Stimulated activated naive CD4-positive, alpha-beta T cell treated with Interleukin-2 at 50 U/mL for 16 hours (primary cell): ENCODE results near the gene SAFB2.

Experiments
- DNase-seq: peaks from one replicate; lab custom pipeline; 2025; lab: John Stamatoyannopoulos, UW

Gene SAFB2

DNA sequence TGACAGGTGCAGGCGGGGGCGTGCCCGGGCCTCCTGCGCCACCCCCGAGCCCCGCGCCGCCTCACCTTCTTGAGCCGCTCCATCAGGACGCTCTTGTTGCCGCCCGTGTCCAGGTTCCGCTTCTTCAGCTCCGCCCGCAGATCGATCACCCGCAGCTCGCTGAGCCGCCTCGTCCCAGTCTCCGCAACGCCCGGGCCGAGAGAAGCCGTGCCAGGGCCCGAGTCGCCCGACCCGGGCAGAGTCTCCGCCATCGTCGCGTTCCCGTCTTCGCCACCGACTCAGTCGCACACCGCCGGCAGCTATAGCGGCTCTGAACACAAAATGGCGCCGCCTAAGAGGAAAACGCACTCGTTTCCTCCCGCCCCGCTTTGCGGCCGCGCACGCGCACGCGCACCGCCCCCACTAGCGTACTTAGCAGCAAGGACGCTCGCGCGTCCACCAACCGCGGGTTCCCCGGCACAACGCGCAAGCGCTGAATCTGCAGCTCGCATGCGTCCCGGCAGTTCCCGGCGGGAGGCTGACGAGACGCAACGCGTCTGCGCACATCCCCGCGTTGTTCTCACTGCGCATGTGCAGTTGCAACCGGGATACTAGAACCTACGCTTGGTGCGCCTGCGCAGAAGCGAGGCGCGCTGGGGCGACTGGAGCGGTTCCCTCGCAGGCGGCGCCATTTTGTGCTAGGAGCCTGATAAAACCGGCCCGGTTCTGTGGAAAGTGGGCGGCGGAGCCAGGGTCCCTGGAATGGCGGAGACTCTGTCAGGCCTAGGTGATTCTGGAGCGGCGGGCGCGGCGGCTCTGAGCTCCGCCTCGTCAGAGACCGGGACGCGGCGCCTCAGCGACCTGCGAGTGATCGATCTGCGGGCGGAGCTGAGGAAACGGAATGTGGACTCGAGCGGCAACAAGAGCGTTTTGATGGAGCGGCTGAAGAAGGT lies at the start of gene SAFB2, which contains the start of gene SAFB:
TSS of gene SAFB2 (minus strand) at position 312 of the 932 bp plus-strand sequence. CDS start at position 251, 61 bp downstream.
TSS of gene SAFB (plus strand) at position 619 of the 932 bp plus-strand sequence. CDS start at position 742, 123 bp downstream.
- DNase-seq = peak; percentile 99

DNA sequence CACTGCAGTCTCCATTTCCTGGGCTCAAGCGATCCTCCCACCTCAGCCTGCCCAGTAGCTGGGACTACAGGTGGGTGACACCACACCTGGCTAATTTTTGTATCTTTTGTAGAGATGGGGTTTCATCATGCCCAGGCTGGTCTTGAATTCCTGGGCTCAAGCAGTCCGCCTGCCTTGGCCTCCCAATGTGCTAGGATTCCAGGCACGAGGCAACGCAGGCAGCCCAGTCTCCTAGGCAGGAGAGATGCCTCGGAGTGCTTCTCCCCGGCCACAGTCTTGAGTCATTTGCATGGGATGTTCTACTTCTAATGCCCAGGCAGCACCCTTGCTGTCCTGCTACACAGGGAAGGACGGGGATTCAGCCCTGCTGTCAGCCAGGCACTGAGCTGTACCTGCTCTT lies 49.0 kb upstream of the SAFB2 start:
- DNase-seq = no peak

DNA sequence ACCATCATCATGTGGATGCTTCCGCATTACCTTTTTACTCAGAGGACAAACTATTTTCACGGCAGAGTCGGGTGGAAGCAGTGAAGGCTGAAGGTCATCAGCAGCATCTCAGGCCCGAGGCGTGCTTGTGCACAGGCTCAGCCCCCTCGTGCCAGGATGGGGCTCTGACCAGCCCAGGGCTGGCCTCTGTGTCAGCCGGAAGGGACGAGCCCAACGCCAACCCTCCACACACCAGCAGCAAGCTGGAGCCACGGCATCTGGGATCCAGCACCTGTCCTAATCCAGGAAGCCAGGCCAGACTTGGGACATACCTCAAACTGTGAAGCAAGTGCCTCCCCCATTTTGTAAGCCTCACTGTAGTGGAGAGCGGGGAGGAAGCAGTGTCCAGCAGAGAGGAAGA lies 46.6 kb upstream of the SAFB2 start:
- no peak for DNase-seq

DNA sequence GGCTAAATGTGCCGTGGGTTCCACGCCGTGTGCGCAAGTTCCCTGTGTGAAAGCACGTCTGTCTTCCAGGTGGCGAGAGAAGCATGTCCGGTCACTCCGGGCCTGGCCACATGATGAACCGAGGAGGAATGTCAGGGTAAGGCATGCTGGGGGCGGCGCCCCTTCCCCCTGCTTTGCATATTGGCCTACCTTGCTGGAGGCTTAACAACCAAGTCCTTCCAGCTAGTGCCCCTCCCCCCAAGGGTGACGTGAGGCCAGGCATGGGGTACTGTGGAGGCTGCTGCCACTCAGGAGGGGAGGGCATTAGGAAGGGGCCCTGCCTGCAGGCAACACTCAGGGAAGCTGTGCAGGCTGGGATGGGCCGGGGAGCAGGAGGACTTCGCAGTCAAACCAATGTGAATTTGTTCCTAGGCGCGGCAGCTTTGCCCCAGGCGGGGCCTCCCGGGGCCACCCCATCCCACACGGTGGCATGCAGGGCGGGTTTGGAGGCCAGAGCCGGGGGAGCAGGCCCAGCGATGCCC lies 45.2 kb upstream of the SAFB2 start:
- DNase-seq = no peak

DNA sequence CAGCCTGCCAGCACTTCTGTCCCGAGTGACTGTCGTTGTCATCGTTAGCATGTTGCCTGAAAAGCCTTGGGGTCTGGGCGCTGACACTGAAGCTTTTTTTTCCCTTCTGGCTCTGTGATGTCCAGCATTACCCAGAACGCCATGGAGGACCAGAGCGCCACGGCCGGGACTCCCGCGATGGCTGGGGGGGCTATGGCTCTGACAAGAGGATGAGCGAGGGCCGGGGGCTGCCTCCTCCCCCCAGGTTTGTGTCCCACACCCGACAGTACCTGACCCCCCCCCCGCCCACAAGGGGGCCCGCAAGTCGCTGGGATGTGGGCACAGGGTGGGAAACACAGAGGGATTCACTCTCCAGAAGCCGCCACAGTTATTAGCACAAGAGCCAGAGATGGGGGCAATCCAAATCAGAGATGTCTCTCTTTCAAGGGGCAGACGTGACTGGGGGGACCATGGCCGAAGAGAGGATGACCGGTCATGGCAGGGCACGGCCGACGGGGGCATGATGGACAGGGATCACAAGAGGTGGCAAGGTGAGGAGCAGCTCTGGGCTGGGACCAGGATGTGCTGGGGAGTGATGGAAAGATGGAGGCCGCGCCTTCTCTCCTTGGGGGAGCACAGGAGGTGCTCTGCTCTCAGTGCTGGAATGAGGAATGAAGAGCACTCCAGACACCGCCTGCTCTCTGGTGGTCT lies 44.5 kb upstream of the SAFB2 start:
- DNase-seq = no peak

DNA sequence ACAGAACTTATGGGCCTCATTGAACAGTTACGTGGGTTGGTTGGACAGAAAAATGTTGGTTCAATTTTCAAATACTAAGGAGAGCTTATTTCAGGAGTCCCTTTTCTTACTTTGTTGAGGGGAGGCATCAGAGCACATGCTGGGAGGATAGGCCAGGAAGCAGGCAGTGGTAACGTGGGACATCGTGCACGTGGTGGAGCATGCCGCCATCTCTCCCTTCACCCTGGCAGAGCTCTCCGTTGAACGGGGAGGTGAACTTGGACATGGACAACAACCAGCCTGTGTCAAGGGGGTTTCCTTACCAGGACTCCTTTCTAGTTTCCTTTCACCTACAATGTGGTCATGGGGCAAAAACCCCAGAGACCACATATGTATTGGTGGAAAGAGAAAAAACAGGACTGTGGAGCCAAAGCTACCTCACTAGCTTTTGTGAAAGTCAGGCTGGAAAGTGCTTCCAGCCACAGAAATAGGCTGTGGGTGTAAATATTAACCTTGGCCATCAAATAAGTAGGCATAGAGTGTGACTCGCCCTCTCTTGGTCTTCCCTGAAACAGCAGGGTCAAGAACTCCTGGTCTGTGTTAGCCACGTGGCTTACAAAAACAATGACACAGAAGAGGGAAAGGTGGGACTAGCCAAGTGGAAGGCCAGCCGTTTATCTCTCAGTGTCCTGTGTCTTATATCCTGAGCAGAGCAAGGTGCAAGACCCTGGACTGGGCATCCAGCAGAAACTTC lies 43.4 kb upstream of the SAFB2 start:
- no peak for DNase-seq

DNA sequence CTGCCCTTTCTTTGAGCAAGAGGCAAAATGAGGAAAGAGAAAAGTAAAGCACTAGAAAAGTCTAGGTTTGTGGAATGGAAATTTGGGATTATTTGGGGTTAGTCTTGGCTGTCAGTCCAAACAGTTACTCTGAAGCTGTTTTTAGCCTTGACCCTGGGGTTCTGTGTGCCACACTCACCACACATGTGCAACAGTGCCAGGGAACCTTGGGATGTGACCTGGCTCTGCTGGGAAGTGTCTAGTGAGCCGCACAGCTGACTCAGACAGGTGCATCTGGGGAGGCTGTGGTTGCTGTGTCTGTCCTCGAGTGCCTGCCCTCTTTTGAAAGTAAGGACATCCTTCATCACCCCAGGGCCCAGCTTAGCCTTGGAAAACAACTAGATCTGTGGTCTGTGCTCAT lies 41.9 kb upstream of the SAFB2 start:
- no peak for DNase-seq

DNA sequence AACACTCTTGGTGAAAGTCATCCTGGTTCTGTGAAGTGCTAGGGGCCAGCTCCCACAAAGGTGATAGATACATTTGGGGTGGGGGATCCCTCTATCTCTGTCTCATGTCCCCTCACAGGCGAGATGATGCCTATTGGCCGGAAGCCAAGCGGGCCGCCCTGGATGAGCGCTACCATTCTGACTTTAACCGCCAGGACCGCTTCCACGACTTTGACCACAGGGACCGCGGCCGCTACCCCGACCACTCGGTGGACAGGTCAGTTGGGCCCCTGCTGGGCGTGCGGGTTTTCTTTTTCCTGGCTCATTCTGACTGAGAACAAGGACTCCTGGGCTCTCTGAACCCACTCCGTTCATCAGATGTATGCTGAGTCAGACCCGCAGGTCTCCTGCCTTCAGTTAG lies 41.3 kb upstream of the SAFB2 start:
- DNase-seq = no peak

DNA sequence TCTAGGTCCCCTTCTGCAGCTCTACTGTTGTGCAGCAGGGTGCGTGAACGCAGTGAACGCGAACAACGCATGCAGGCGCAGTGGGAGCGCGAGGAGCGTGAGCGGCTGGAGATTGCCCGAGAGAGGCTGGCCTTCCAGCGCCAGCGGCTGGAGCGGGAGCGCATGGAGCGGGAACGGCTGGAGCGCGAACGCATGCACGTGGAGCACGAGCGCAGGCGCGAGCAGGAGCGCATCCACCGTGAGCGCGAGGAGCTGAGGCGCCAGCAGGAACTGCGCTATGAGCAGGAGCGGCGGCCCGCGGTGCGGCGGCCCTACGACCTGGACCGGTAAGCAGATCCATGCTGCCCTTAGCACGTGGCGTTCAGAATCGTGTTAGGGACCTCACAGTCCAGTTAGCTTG lies 38.9 kb upstream of the SAFB2 start:
- DNase-seq = no peak

DNA sequence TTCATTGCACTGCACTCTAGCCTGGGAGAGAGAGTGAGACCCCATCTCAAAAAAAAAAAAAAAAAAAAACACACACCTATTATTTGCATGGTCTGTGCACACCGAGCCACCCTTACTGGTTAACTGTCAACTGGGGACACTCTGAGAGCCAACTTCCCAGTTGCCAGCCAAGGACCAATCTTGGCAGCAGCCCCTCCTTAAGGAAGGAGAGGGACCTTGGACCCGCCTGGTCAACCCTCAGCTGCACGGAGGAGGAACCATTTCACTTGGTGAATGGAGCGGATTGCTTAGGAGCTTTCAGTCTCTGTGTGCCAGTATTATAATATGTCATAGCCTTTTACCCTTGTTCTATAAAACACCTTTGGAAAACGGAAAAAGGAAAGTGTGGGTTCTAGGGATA lies 32.8 kb upstream of the SAFB2 start:
- no peak for DNase-seq

DNA sequence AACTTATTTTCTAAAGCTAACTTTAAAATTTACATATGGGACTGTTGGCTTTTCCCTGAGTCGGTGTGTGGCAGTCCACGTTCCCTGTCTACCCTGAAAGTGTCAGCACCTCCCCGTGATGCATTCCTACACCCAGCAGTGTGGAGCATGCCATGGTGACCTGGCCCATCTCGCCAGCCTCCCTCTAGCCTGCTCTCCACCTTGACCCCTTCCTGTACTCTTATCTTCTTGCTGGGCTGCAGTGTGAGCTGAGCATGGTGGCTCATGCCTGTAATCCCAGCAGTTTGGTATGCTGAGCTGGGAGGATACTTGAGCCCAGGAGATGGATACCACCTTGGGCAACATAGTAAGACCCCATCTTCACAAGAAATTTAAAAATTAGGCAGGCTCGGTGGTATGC lies 32.4 kb upstream of the SAFB2 start:
- no peak for DNase-seq

DNA sequence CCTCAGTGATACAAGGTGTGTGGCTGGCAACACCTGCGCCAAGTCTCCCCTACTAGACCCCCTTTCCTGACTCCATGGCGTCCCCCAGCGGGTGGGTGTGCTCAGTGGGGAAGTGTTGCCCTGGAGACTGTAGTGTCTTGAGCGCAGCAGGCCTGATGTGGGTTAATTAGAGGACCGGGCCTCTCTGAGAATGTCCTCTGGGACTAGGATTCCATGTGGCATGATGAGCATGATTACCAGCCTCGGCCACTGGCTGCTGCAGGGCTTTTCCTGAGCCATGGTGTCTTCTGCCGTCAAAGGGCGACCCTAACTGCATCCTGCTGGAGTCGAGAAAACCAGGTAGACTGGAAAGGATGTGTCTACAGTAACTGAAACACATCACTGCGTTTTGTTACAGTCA lies 29.7 kb upstream of the SAFB2 start:
- DNase-seq = no peak

DNA sequence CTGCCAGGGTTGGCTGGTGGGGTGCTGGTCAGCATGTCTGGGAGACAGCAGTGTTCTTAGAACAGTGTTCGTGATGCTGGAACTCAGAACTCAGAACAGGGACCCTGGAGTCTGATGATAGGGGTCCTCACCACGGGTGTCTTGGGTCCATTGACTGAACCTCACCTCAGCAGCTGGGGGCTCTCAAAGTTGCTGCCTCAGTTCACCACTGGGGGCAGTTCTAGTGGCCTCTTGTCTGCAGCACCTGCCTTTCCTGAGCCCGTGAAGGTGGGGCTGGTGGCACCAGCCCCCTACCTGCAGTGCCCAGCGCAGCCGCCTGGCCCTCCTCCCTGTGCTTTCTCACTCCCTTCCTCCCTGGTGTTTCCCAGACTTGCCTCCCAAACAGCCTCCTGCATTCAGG lies 28.8 kb upstream of the SAFB2 start:
- DNase-seq = no peak

DNA sequence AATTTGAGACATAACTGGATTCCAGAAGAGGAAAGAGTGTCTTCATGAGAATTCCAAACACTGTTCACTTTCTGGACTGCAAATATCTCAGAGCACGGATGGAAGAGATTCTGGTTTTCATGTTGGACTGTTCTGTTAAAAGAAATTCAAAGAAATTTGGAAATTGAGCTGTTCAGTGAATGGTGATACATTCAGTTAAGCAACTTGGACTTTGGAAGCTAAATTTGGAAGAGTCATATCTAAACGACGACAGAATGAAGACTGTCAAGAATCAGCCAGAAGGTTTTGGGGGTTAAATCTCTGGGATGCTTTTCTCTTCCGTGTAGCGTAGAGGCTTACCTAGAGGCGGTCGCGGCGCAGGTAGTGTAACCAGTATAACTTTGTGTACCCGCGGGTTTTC lies 25.9 kb upstream of the SAFB2 start:
- DNase-seq = no peak

DNA sequence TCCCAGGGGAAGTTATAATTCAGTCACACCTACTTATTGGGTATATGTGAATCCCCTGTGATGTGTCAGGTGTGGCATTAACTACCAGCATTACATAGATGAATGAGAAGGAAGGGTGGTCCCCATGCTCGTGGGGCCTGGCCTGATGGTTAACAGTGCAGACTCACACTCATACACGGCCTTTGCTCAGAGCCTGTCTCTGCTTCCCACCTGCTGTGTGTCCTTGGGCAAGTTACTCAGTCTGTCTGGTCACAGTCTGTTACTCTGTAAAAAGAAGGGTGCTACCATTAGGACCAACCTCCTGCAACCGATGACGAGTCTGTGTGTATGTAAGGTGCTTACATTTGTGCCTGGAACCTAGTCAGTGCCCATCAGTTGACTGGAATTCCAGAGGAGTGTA lies 24.1 kb upstream of the SAFB2 start:
- no peak for DNase-seq

DNA sequence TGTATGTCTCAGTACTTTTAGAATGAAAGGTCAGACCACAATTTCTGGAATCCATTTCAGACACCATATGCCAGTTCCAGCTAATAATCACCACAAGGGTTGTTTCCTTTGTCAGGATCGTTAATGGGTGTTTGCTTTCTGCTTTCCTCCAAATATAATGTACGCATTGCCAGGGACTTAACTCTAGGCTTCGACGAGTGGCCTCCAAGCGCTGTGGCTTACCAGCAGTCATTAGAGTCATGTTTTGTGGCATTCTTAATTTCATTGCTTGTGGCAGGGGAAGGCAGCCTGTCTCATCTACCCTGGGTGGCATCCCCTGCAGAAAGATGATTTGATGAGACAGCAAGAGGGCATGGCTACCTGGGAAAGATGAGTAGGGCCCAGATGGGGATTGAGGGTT lies 22.8 kb upstream of the SAFB2 start:
- DNase-seq = no peak

DNA sequence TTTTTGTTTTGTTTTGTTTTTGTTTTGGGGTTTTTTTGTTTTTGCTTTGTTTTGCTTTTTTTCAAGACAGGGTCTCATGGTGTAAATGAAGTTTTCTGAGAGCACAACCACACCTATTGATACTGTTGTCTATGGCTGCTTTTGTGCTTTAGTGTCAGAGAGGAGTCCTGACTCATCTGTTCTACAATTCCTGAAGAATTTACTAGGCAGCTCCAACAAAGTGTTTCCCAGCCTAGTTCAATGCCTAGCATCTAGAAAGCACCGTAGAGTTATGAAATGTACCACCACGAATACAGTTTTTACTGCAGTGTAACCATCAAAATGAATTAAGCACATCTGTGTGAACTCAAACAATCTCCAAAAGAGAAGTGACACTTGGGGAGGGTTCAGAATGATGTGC lies 21.5 kb upstream of the SAFB2 start:
- DNase-seq = no peak

DNA sequence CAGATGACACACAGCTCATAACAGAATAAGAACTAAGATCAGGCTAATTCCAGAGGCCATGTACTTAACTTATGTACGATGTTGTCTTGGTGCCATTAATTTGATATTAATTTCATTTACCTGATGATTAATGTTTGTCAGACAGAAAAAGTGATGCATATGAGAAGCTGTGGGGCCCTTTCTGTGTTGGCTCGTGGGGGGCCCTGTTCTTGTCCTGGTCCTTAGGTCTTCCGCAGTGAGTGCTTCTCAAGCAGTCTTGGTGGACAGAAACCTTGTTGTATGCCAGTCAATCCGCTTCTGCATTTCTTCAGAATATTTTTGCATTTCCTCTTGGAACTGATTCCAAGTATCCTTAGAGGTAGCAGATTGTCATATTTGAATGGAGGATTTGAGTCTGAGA lies 20.5 kb upstream of the SAFB2 start:
- no peak for DNase-seq

DNA sequence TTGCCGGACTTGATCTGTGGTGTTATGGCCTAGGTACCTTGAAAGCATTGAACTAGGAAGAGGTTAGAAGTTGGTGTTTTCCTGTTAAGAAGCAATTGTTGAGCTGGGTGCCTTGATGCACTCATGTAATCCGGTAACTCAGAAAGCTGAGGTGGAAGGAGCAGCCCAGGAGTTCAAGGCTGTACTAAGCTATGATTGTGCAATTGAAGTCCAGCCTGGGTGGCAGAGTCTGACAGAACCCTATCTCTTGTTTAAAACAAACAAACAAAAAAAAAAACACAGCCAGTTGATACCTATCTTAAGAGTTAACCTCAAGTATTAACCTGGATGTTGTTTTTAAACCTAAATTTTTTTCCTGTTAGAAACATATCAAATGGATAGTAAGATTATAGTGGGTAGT lies 19.6 kb upstream of the SAFB2 start:
- no peak for DNase-seq

DNA sequence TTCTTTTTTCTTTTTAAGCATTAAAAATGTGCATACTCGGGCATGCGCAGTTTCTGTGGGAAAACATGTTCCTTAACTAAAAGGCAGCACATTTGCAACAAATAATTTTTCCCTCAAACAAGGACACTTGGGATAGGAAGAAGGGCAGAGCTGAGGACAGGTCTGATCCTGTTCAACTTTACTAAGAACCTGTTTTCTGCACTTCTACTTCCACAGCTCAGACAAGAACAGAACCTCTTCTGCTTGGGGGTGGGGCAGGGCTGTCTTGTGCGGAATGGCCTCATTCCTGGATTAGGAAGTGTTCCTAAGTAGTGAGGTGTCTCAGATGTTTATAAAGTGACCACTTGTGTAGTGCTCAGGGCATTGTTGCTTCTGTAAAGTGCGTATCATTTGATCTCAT lies 18.6 kb upstream of the SAFB2 start:
- DNase-seq = no peak

DNA sequence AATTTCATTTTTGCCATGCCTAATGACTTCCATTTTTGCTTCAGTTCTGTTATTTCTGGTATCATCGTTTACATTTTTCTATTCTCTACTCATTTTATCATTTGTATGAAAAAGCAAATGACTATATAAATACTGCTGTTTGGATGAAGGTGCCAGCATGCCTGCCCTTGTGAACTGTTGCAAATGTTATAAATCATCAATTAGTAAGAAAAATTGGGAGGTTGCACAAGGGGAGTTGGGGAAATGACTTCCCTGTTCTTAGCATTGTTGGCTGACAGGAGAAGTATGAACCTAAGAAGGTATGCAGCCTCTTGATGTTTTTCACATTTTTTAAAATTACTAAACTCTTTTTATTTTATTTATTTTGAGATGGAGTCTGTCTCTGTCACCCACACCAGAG lies 15.4 kb upstream of the SAFB2 start:
- DNase-seq = no peak

DNA sequence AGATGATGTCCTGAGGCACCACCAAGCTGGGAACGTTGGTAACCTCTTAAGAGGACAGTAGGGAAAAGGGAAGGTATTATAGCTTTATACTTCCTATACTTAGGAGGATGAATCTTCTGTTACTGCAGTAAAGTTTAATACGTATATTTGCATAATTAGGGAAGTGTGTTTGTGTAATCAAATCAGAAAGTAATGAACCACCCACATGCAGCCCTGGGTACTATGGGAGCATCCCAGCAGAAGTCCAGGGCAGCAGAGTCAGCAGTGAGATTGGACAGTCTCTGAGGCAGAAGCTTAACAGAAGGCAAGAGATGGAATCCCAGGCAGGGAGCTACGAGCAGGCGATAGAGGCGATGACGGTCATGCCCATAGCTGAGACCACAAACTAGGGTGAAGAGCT lies 12.9 kb upstream of the SAFB2 start:
- DNase-seq = no peak
